IMR-90 (cell line): ENCODE data around the gene MAP3K3. TPM values are rescaled to one million over a fixed set of nuclear protein-coding genes. Genes with fewer than 3 reads are reported as not detected.
A peak's percentile ranks its signal among the peaks of the same experiment; 100 is the strongest.

Source experiments
- ATAC-seq: fragments of 200-7000 bp; cut with Tn5 transposase; 2 replicates; pipeline ENCODE4 v1.9.1; 2020; ENCODE audit warnings: low read depth, mild to moderate bottlenecking, moderate library complexity
- BruUV-seq: library from RNA; stranded (reverse); fragments of 400-500 nt; replicated peaks from 2 replicates; lab custom pipeline; 2021; lab: Mats Ljungman, UMichigan
- CTCF ChIA-PET: fragments of 300-600 bp; formaldehyde crosslinking; extraction: SDS; loops from one replicate; lab custom pipeline; 2021; ENCODE audit warnings: antibody characterized with exemption; lab: Yijun Ruan, JAX
- POLR2A ChIA-PET: fragments of 300-600 bp; sonication (Branson Sonifier 250); formaldehyde crosslinking; loops from one replicate; lab custom pipeline; 2022; ENCODE audit warnings: antibody characterized with exemption; ENCODE audit not compliant: unreplicated experiment; lab: Charles Lee
- DNase-seq: peaks from one replicate; pipeline ENCODE4 v3.0.0; 2013
- H2AFZ ChIP-seq: replicated peaks from 2 replicates; pipeline ENCODE3; 2013; ENCODE audit warnings: low read length, mild to moderate bottlenecking; ENCODE audit not compliant: poor library complexity
- H2AK5ac ChIP-seq: 2 replicates; pipeline ENCODE4 v1.6.1; 2013; ENCODE audit warnings: low read depth, low read length, inconsistent platforms
- H2AK9ac ChIP-seq: replicated peaks from 2 replicates; pipeline ENCODE3; 2013; ENCODE audit warnings: mild to moderate bottlenecking, low read depth, low read length, moderate library complexity; ENCODE audit not compliant: poor library complexity
- H2BK120ac ChIP-seq: 2 replicates; pipeline ENCODE4 v1.6.1; 2013; ENCODE audit warnings: low read depth, low read length, inconsistent platforms
- H2BK15ac ChIP-seq: 3 replicates; pipeline ENCODE4 v1.6.1; 2013; ENCODE audit warnings: low read depth, low read length, inconsistent platforms
- H2BK20ac ChIP-seq: 2 replicates; pipeline ENCODE4 v1.6.1; 2013; ENCODE audit warnings: low read depth, mild to moderate bottlenecking, inconsistent platforms, low read length, moderate library complexity
- H2BK5ac ChIP-seq: 2 replicates; pipeline ENCODE4 v1.6.1; 2013; ENCODE audit warnings: mild to moderate bottlenecking, low read depth, low read length, inconsistent platforms; ENCODE audit not compliant: poor library complexity, severe bottlenecking
- H3K14ac ChIP-seq: replicated peaks from 2 replicates; pipeline ENCODE4 v1.6.1; 2013; ENCODE audit warnings: low read depth, low read length, inconsistent platforms
- H3K18ac ChIP-seq: 2 replicates; pipeline ENCODE4 v1.6.1; 2013; ENCODE audit warnings: low read depth, low read length, control low read depth
- H3K23ac ChIP-seq: 2 replicates; pipeline ENCODE4 v1.6.1; 2013; ENCODE audit warnings: low read depth, low read length, inconsistent platforms
- H3K27ac ChIP-seq: 2 replicates; pipeline ENCODE4 v1.5.1; 2013; ENCODE audit warnings: mild to moderate bottlenecking, control low read depth, low read length; ENCODE audit not compliant: insufficient read depth
- H3K27me3 ChIP-seq: 2 replicates; pipeline ENCODE4 v1.6.1; 2013; ENCODE audit warnings: low read length; ENCODE audit not compliant: control insufficient read depth, insufficient read depth
- H3K36me3 ChIP-seq: 2 replicates; pipeline ENCODE4 v1.6.1; 2013; ENCODE audit warnings: low read length, mixed read lengths; ENCODE audit not compliant: control insufficient read depth, insufficient read depth
- H3K4ac ChIP-seq: 2 replicates; pipeline ENCODE4 v1.6.1; 2013; ENCODE audit warnings: low read depth, low read length, inconsistent platforms
- H3K4me1 ChIP-seq: 2 replicates; pipeline ENCODE4 v1.6.1; 2013; ENCODE audit warnings: low read length, mixed read lengths; ENCODE audit not compliant: control insufficient read depth, insufficient read depth
- H3K4me2 ChIP-seq: 2 replicates; pipeline ENCODE4 v1.6.1; 2013; ENCODE audit warnings: low read depth, mild to moderate bottlenecking, control low read depth, low read length, moderate library complexity
- H3K4me3 ChIP-seq: 2 replicates; pipeline ENCODE4 v1.5.1; 2013; ENCODE audit warnings: low read depth, mild to moderate bottlenecking, control low read depth, low read length, moderate library complexity; ENCODE audit not compliant: insufficient read depth
- H3K56ac ChIP-seq: 2 replicates; pipeline ENCODE4 v1.6.1; 2013; ENCODE audit warnings: low read length, inconsistent platforms; ENCODE audit not compliant: insufficient read depth; ENCODE audit errors: extremely low read depth
- H3K79me1 ChIP-seq, 2 experiments: 2 replicates each; pipeline ENCODE4 v1.6.1; 2013; ENCODE audit warnings: low read length in 2 of 2, inconsistent platforms in 1 of 2, low read depth in 1 of 2
- H3K9ac ChIP-seq: 2 replicates; pipeline ENCODE4 v1.6.1; 2013; ENCODE audit warnings: low read depth, low read length, control low read depth
- H3K9me1 ChIP-seq: 2 replicates; pipeline ENCODE4 v1.6.1; 2013; ENCODE audit warnings: low read length, inconsistent platforms; ENCODE audit not compliant: insufficient read depth
- H3K9me3 ChIP-seq: 2 replicates; pipeline ENCODE4 v1.6.1; 2013; ENCODE audit warnings: low read length; ENCODE audit not compliant: control insufficient read depth, insufficient read depth
- H4K20me1 ChIP-seq: 2 replicates; pipeline ENCODE4 v1.6.1; 2013; ENCODE audit warnings: low read length, inconsistent platforms; ENCODE audit not compliant: insufficient read depth
- H4K5ac ChIP-seq: 2 replicates; pipeline ENCODE4 v1.6.1; 2013; ENCODE audit warnings: mild to moderate bottlenecking, low read depth, low read length, control low read depth
- H4K8ac ChIP-seq, 2 experiments: 2 replicates each; pipeline ENCODE4 v1.6.1; 2013; ENCODE audit warnings: low read depth in 2 of 2, low read length in 2 of 2, control low read depth in 1 of 2, inconsistent platforms in 1 of 2
- H4K91ac ChIP-seq: 2 replicates; pipeline ENCODE4 v1.6.1; 2013; ENCODE audit warnings: low read depth, low read length, inconsistent platforms; ENCODE audit not compliant: insufficient read depth
- RFX5 ChIP-seq: IDR thresholded peaks from 2 replicates; pipeline ENCODE4 v1.8.0; 2012; ENCODE audit warnings: low read depth, mild to moderate bottlenecking, low read length, moderate library complexity
- WGBS, 2 experiments: methylation state at CpG; one replicate each; pipeline versions ENCODE4 v1.1.5 to v1.1.7; 2013; ENCODE audit warnings: missing lambda C conversion rate in 2 of 2; ENCODE audit not compliant: insufficient read length in 1 of 2; ENCODE audit errors: extremely low coverage in 2 of 2; 5-methylcytosine and 5-hydroxymethylcytosine counted together
- dilution Hi-C: fragments of 300-500 bp; cut with HindIII; formaldehyde crosslinking; loops from one replicate; pipeline ENCODE4 v1.14.3; 2018; ENCODE audit warnings: low sequenced_read_pairs; ENCODE audit not compliant: unreplicated experiment
- in situ Hi-C: fragments of 300-500 bp; cut with MboI; formaldehyde crosslinking; loops from 3 replicates; pipeline ENCODE4 v1.14.3; 2019; ENCODE audit warnings: low sequenced_read_pairs, inconsistent platforms, mixed read lengths
- intact Hi-C: fragments of 100-400 bp; cut with micrococcal nuclease; formaldehyde crosslinking; loops from 2 replicates; pipeline ENCODE4 v1.10.0; 2022
- polyA plus RNA-seq, 3 experiments: library from polyadenylated mRNA; depleted of rRNA; stranded (reverse); fragments of >200 nt; gene quantifications; 2 replicates each; pipeline ENCODE4 v1.2.3, GENCODE V29; 2012; ENCODE audit warnings: low replicate concordance in 1 of 3
- total RNA-seq: library from RNA; depleted of rRNA; stranded (reverse); fragments of >200 nt; gene quantifications from 2 replicates; pipeline ENCODE4 v1.2.3, GENCODE V29; 2012

MAP3K3 gene
- total and polyA plus RNA-seq, 2 of the 4 experiments (the other 2 are of a cell fraction): 19.1 to 25.6 TPM

DNA sequence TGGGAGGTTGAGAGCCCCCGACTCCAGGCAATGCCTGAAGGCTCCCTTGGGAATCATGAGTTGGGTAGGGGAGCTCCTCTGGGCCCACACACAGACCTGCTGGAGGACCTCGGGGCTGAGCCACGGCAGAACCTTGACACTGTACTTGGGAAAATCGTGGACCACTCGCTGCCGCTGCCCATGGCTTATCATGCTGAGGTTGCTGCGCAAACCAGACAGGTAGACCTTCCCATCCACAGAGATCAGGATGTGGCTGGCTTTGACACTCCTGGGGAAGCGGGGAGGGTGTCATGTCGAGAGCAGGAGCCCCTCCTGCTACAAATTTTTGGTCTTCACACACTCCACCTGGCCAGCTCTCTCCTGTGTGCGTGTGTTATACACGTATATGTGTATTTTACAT, 84.9 kb downstream of the MAP3K3 start:
- Histone ChIP-seq H3K79me1 (peaks cover 0 to 11% of the 10 kb centered on the region in 2 experiments; a peak in 2 of 4 replicates), H3K27me3 (no peaks in the 10 kb centered on the region), H3K9me1 (peaks cover 4% of the 10 kb centered on the region; the same call in 1 of the 2 replicates), H2BK20ac (no peak overlapping the region), H3K4ac (no peak overlapping the region), H3K4me1 (no peaks in the 10 kb centered on the region), H3K14ac (no peak overlapping the region), H2BK15ac (no peak overlapping the region), H3K56ac (no peak overlapping the region), H3K18ac (no peak overlapping the region), H3K4me3 (no peak overlapping the region), H3K36me3 (peaks cover 54% of the 10 kb centered on the region), H4K20me1 (no peaks in the 10 kb centered on the region; the same call in 1 of the 2 replicates), H2BK5ac (no peak overlapping the region), H4K8ac (no peak overlapping the region), H3K23ac (no peak overlapping the region), H4K91ac (no peak overlapping the region), H2AFZ (no peak overlapping the region), H3K4me2 (no peak overlapping the region), H2AK5ac (no peak overlapping the region), H3K9ac (no peak overlapping the region), H4K5ac (no peak overlapping the region), H3K27ac (no peak overlapping the region), H3K9me3 (no peaks in the 10 kb centered on the region), H2BK120ac (no peak overlapping the region), H2AK9ac (peak overlapping the region; percentile 9)
- whole genome bisulfite sequencing, 2 experiments: no CpG with 5 or more reads among the region's 11 CpGs
- intact Hi-C loops (no loop called here), dilution Hi-C loops (no loop called here), in situ Hi-C loops (no loop called here)
- DNase-seq (no peak), ATAC-seq (no peak)
- TF ChIP-seq RFX5: no peak
- ChIA-PET POLR2A (no interaction called here), CTCF (no interaction called here)
- BruUV-seq: no TSS peak
